Measurements from ENCODE around the gene ADAMTS14.
A peak's percentile ranks its signal among the peaks of the same experiment; 100 is the strongest.

ADAMTS14 gene

DNA sequence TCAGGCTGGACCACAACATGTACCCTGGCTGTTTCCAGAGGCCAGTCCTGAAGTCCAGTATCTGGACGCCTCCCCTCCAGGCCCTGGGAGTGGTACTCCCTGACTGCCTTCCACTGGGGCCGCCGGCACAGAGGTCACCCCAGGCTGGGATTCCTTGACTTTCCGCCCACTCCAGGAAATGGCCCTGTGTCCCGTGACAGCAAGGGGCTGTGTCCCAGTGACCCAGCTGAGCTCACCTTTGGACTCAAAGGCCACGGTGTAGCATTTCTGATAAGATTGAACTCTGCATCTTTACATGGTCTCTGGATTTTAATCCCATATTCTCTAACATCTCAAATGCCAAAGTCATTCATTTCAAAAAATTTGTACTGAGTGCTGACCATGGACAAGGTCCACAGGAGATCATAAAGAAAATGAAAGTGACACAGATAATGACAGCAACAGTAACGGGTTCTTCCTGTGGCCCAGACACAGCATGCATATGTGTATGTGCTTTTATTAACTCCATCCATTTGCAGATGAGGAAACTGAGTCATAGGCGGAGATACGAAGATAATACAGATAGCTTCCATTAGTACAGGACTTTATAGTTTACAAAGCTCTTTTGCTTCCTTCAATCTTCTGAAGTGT lies 5.4 kb downstream of the ADAMTS14 start:
- no peak for TF ChIP-seq CTCF (IDR thresholded peaks at IDR 0.05; ENCODE audit: control insufficient read depth, insufficient read depth, low read depth, low read length, missing control alignments)
- DNase-seq (ENCODE audit: low read depth): no peak
- no peak overlapping the region for H3K4me3 ChIP-seq (ENCODE audit: control insufficient read depth, low read depth, low read length)

DNA sequence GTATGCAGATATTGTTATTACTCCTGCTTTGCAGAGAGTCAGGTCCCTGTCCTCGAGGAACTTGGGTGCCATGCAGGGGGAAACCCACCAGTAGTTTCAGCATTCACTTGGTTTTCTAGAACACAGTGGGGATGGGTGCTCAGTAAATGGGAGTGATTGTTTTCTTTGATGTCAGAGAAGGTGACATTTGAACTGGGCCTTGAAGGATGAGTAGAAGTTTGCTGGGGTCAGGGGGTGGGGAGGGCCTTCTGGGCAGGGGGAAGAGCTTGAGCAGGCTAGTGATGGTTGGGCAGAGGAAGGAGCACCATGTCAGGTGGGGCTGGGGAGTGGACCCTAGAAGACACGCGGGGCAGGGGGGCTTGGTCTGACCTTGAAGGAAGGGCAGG lies 5.9 kb downstream of the ADAMTS14 start:
- no peak for TF ChIP-seq CTCF (IDR thresholded peaks at IDR 0.05; ENCODE audit: control insufficient read depth, insufficient read depth, low read depth, low read length, missing control alignments)

GRCh38 chr10:70678757-70679489 lies 6.6 kb downstream of the ADAMTS14 start:
- no peak for DNase-seq (ENCODE audit: low read depth)
- TF ChIP-seq CTCF (IDR thresholded peaks at IDR 0.05; ENCODE audit: control insufficient read depth, insufficient read depth, low read depth, low read length, missing control alignments): no peak
- H3K4me3 ChIP-seq (ENCODE audit: control insufficient read depth, low read depth, low read length): no peak overlapping the region

More for the DNA sequence above, 5.9 kb downstream of the ADAMTS14 start:
- no peak overlapping the region for H3K4me3 ChIP-seq (ENCODE audit: control insufficient read depth, low read depth, low read length)
- DNase-seq (ENCODE audit: low read depth): no peak

DNA sequence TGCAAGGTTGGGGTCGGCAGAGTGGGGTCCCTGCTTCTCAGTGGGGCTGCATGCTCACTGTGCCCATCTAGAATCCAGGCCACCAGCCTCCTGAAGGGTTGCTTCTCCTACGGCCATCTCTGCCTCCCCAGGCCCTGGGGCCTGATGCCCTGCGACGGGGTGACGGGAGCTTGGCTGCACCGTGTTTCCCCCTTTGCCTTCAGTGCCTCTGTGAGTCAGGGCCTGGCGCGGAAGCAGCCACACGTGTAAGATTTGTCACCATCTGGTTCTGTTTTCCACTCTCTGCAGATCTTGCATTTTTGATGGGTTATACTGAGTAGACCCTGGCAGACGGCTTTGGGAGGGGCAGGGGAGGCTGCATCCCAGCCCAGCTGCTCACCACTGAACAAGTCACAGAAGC lies 7.2 kb downstream of the ADAMTS14 start:
- peak; percentile 67 for DNase-seq (ENCODE audit: low read depth)
- H3K4me3 ChIP-seq (ENCODE audit: control insufficient read depth, low read depth, low read length): no peak overlapping the region
- no peak for TF ChIP-seq CTCF (IDR thresholded peaks at IDR 0.05; ENCODE audit: control insufficient read depth, insufficient read depth, low read depth, low read length, missing control alignments)

DNA sequence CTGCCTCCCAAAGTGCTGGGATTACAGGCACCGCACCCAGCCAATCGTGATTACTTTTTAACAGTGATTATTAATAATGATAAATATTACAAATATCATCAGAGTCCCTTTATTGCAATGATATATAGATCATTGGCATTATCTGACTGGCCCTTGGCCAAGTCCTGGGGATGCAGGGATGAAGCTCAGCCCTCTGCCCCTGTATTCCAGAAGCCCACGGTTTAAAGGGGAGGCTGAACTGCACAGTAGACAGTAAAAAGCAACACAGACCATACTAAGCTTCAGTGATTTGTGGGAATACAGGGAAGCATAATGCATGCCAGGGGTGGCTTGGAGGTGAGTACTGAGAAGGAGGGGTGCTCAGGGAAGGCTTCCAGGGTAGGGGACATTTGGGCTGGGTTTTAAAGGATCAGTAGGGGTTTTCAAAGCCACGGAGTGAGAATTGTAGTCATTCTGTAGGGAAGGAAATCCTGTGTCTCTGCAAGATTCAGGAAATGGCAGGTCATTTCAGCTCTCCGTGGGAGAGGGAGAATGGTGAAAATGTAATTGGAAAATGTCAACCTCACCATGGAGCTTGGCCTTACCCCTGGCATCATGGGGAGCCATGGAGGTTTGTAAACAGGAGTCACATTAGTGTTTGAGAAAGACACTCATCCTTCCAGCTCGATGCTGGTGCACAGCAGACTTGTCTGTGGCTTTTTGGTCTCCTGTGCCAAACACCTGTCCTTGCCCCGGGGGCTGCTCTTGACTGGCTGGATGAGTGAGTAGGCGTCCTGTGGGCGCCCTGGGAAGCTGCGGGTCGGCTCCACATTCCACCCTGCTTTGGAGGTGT lies 8.8 kb downstream of the ADAMTS14 start:
- no peak overlapping the region for H3K4me3 ChIP-seq (ENCODE audit: control insufficient read depth, low read depth, low read length)
- TF ChIP-seq CTCF (IDR thresholded peaks at IDR 0.05; ENCODE audit: control insufficient read depth, insufficient read depth, low read depth, low read length, missing control alignments): no peak
- no peak for DNase-seq (ENCODE audit: low read depth)

- no peak for DNase-seq (ENCODE audit: low read depth)
- no peak for TF ChIP-seq CTCF (IDR thresholded peaks at IDR 0.05; ENCODE audit: control insufficient read depth, insufficient read depth, low read depth, low read length, missing control alignments)
- no peak overlapping the region for H3K4me3 ChIP-seq (ENCODE audit: control insufficient read depth, low read depth, low read length)
These were observed 9.4 kb downstream of the ADAMTS14 start for GRCh38 chr10:70681731-70682005.
